SK-N-DZ (cell line): Measurements from ENCODE around the gene TRMT61B. TPM values are rescaled to one million over a fixed set of nuclear protein-coding genes. Genes with fewer than 3 reads are reported as not detected.

Experiments used
- DNase-seq: peaks from one replicate; pipeline ENCODE4 v3.0.0-alpha.2; 2015; ENCODE audit warnings: low spot score
- polyA plus RNA-seq, 2 experiments: library from polyadenylated mRNA; depleted of rRNA; stranded (reverse); fragments of >200 nt; gene quantifications; 2 replicates each; pipeline ENCODE4 v1.2.3, GENCODE V29; 2014

The TRMT61B gene
- polyA plus RNA-seq (2014; cell fraction: cytosol; rRNA removed), result 23.6 and 28.6 TPM in 2 replicates
- 17.4 and 37.0 TPM in 2 replicates for polyA plus RNA-seq (2014; cell fraction: nucleus; rRNA removed)

GRCh38 chr2:28870146-28870891, at the start of gene TRMT61B:
TSS of gene TRMT61B (minus strand) at chr2:28870309. CDS start at chr2:28870277, 32 bp downstream.
- DNase-seq, result peak; percentile 96

GRCh38 chr2:28915939-28916338, 45.8 kb upstream of the TRMT61B start:
- DNase-seq, result no peak

GRCh38 chr2:28909655-28910353, 39.7 kb upstream of the TRMT61B start:
- no peak for DNase-seq

GRCh38 chr2:28908172-28908571, 38.1 kb upstream of the TRMT61B start:
- no peak for DNase-seq

- no peak for DNase-seq
Measured at GRCh38 chr2:28906821-28907220, 36.7 kb upstream of the TRMT61B start.

- DNase-seq, result no peak
Measured at GRCh38 chr2:28906376-28906775, 36.3 kb upstream of the TRMT61B start.

GRCh38 chr2:28905533-28905932, 35.4 kb upstream of the TRMT61B start:
- DNase-seq, result no peak

GRCh38 chr2:28904802-28905457, 34.8 kb upstream of the TRMT61B start:
- DNase-seq, result no peak

GRCh38 chr2:28904295-28904694, 34.2 kb upstream of the TRMT61B start:
- DNase-seq, result no peak

- DNase-seq, result no peak
Measured at GRCh38 chr2:28902584-28902983, 32.5 kb upstream of the TRMT61B start.

GRCh38 chr2:28901841-28902240, 31.7 kb upstream of the TRMT61B start:
- no peak for DNase-seq

GRCh38 chr2:28901202-28901601, 31.1 kb upstream of the TRMT61B start:
- DNase-seq, result no peak

GRCh38 chr2:28898048-28898447, 27.9 kb upstream of the TRMT61B start:
- no peak for DNase-seq

- no peak for DNase-seq
Measured at GRCh38 chr2:28896906-28897305, 26.8 kb upstream of the TRMT61B start.

- DNase-seq, result peak; percentile 11
Measured at GRCh38 chr2:28895189-28895893, 25.2 kb upstream of the TRMT61B start.

GRCh38 chr2:28894470-28895188, 24.5 kb upstream of the TRMT61B start, which contains the start of gene WDR43:
TSS of gene WDR43 (plus strand) at chr2:28894667. CDS start at chr2:28894699, 32 bp downstream.
- DNase-seq, result peak; percentile 99

GRCh38 chr2:28893488-28893887, 23.4 kb upstream of the TRMT61B start:
- DNase-seq, result no peak

- DNase-seq, result no peak
Measured at GRCh38 chr2:28880193-28880592, 10.1 kb upstream of the TRMT61B start.

- DNase-seq, result no peak
Measured at GRCh38 chr2:28871620-28872019, 1.5 kb upstream of the TRMT61B start.

- no peak for DNase-seq
Measured at GRCh38 chr2:28869494-28870145, 489 bp downstream of the TRMT61B start.
